GM23338 (cell line): ENCODE results near the gene KLK5. TPM values are rescaled to one million over a fixed set of nuclear protein-coding genes. Genes with fewer than 3 reads are reported as not detected.

Experiments
- ATAC-seq: fragments of 200-7000 bp; cut with Tn5 transposase; 3 replicates; pipeline ENCODE4 v1.9.1; 2020
- DNase-seq: peaks from one replicate; pipeline ENCODE4 v3.0.0-alpha.2; 2015; ENCODE audit warnings: low spot score
- H2AFZ ChIP-seq: fragments of 200-600 bp; sonication (generic); 2 replicates; pipeline ENCODE4 v1.8.0; 2016; ENCODE audit warnings: antibody characterized with exemption, mild to moderate bottlenecking, moderate library complexity
- H3F3A ChIP-seq: fragments of 200-600 bp; sonication (generic); replicated peaks from 2 replicates; pipeline ENCODE4 v1.8.0; 2017; ENCODE audit warnings: antibody characterized with exemption, mixed run types, low read depth
- H3K27ac ChIP-seq: fragments of 200-600 bp; sonication (generic); 2 replicates; pipeline ENCODE4 v1.6.1; 2016; ENCODE audit warnings: low read depth
- H3K27me3 ChIP-seq: fragments of 200-600 bp; sonication (generic); 2 replicates; pipeline ENCODE4 v1.8.0; 2016; ENCODE audit warnings: mild to moderate bottlenecking, mixed run types, moderate library complexity; ENCODE audit not compliant: insufficient read depth
- H3K36me3 ChIP-seq: fragments of 200-600 bp; sonication (generic); 2 replicates; pipeline ENCODE4 v1.8.0; 2016; ENCODE audit warnings: mild to moderate bottlenecking; ENCODE audit not compliant: insufficient read depth
- H3K4me1 ChIP-seq: fragments of 200-600 bp; sonication (generic); 2 replicates; pipeline ENCODE4 v1.8.0; 2016; ENCODE audit warnings: mild to moderate bottlenecking, moderate library complexity; ENCODE audit not compliant: insufficient read depth
- H3K4me2 ChIP-seq: fragments of 200-600 bp; sonication (generic); 2 replicates; pipeline ENCODE4 v1.7.1; 2017; ENCODE audit warnings: mixed run types
- H3K4me3 ChIP-seq: fragments of 200-600 bp; sonication (generic); 2 replicates; pipeline ENCODE4 v1.6.1; 2016; ENCODE audit warnings: mixed run types
- H3K79me2 ChIP-seq: fragments of 200-600 bp; sonication (generic); replicated peaks from 2 replicates; pipeline ENCODE4 v1.8.0; 2017; ENCODE audit warnings: mild to moderate bottlenecking; ENCODE audit not compliant: insufficient read depth
- H3K9me2 ChIP-seq: fragments of 200-600 bp; sonication (generic); 2 replicates; pipeline ENCODE4 v1.8.0; 2017; ENCODE audit not compliant: insufficient read depth
- H4K20me1 ChIP-seq: fragments of 200-600 bp; sonication (generic); replicated peaks from 2 replicates; pipeline ENCODE4 v1.8.0; 2017; ENCODE audit warnings: mild to moderate bottlenecking; ENCODE audit not compliant: insufficient read depth
- H3K27ac Mint-ChIP-seq: 2 replicates; pipeline ENCODE4 v1.8.0; 2020; ENCODE audit warnings: inconsistent platforms, mild to moderate bottlenecking, moderate library complexity, mixed read lengths
- H3K27me3 Mint-ChIP-seq: 3 replicates; pipeline ENCODE4 v1.8.0; 2022; ENCODE audit warnings: low read depth, mild to moderate bottlenecking, moderate library complexity, mixed read lengths, inconsistent platforms; ENCODE audit not compliant: insufficient read depth, poor library complexity
- H3K36me3 Mint-ChIP-seq: 3 replicates; pipeline ENCODE4 v1.8.0; 2021; ENCODE audit warnings: low read depth, mild to moderate bottlenecking, inconsistent platforms, moderate library complexity, mixed read lengths
- H3K4me1 Mint-ChIP-seq: 3 replicates; pipeline ENCODE4 v1.8.0; 2020; ENCODE audit warnings: mild to moderate bottlenecking, inconsistent platforms, mixed read lengths
- H3K4me3 Mint-ChIP-seq: 3 replicates; pipeline ENCODE4 v1.8.0; 2021; ENCODE audit warnings: moderate library complexity, mild to moderate bottlenecking, inconsistent platforms, mixed read lengths
- H3K9me3 Mint-ChIP-seq: 3 replicates; pipeline ENCODE4 v1.8.0; 2020; ENCODE audit warnings: moderate library complexity, mild to moderate bottlenecking, inconsistent platforms, mixed read lengths
- CREB1 ChIP-seq: fragments of 250-450 bp; sonication (Bioruptor Pico); IDR thresholded peaks from 2 replicates; pipeline ENCODE4 v1.5.0; 2020; ENCODE audit warnings: low read depth, mild to moderate bottlenecking, moderate library complexity
- ETS1 ChIP-seq: IDR thresholded peaks from 2 replicates; pipeline ENCODE4 v1.6.1; 2016; ENCODE audit warnings: antibody characterized with exemption
- EZH2phosphoT487 ChIP-seq: fragments of 200-600 bp; sonication (generic); IDR thresholded peaks from one replicate; pipeline ENCODE4 v1.8.1; 2018; ENCODE audit warnings: antibody characterized with exemption; ENCODE audit not compliant: unreplicated experiment
- ZNF114 ChIP-seq: fragments of 250-450 bp; sonication (Bioruptor Pico); IDR thresholded peaks from 2 replicates; pipeline ENCODE4 v1.5.0; 2020; ENCODE audit warnings: mild to moderate bottlenecking, moderate library complexity
- ZNF462 ChIP-seq: fragments of 250-450 bp; sonication (Bioruptor Pico); IDR thresholded peaks from 2 replicates; pipeline ENCODE4 v1.5.0; 2020; ENCODE audit warnings: mild to moderate bottlenecking, moderate library complexity
- polyA plus RNA-seq: library from polyadenylated mRNA; unstranded; fragments of >200 nt; fragmentation: Nextera tagmentation; extraction: Ambion mirVana; gene quantifications from 2 replicates; pipeline ENCODE4 v1.2.1, GENCODE V29; 2016
- total RNA-seq: library from RNA; depleted of rRNA; stranded (reverse); fragments of >200 nt; shearing (Covaris generic); gene quantifications from 2 replicates; pipeline ENCODE4 v1.2.3, GENCODE V29; 2014

KLK5 gene
- total and polyA plus RNA-seq, 2 experiments from 2014 or later, result 0.66 TPM; not detected in 1

- TF ChIP-seq ZNF462, result no peak
- no peak for TF ChIP-seq ETS1
- TF ChIP-seq ZNF114 (CRISPR knock-in tag), result no peak
- TF ChIP-seq CREB1 (CRISPR knock-in tag), result no peak
- no peak for TF ChIP-seq EZH2phosphoT487
Observed at GRCh38 chr19:50898018-50898417, 54.8 kb downstream of the KLK5 start (continued).

GRCh38 chr19:50897612-50898011 is 55.2 kb downstream of the KLK5 start:
- DNase-seq, result no peak
- H3K9me3 Mint-ChIP-seq, result peaks cover 72% of the 10 kb centered on the region

More at GRCh38 chr19:50897612-50898011, 55.2 kb downstream of the KLK5 start:
- Mint-ChIP-seq H3K27ac (no peak overlapping the region), H3K36me3 (peaks cover 22% of the 10 kb centered on the region), H3K27me3 (peaks cover 5% of the 10 kb centered on the region), H3K4me3 (no peak overlapping the region), H3K4me1 (no peaks in the 10 kb centered on the region)
- TF ChIP-seq ZNF114 (CRISPR knock-in tag) (no peak), EZH2phosphoT487 (no peak)
- Histone ChIP-seq H4K20me1 (no peaks in the 10 kb centered on the region), H3K27ac (no peak overlapping the region), H3F3A (no peaks in the 10 kb centered on the region), H3K4me2 (no peak overlapping the region), H3K9me2 (no peaks in the 10 kb centered on the region), H3K36me3 (no peaks in the 10 kb centered on the region), H2AFZ (no peak overlapping the region), H3K4me1 (no peaks in the 10 kb centered on the region), H3K79me2 (no peaks in the 10 kb centered on the region), H3K27me3 (no peaks in the 10 kb centered on the region), H3K4me3 (no peak overlapping the region)
- ATAC-seq, result no peak
